SK-N-SH (cell line): ENCODE data around the gene KANSL3. TPM values are rescaled to one million over a fixed set of nuclear protein-coding genes. Genes with fewer than 3 reads are reported as not detected.

ENCODE experiments used
- CTCF ChIA-PET: fragments of 300-600, 350-600 bp; formaldehyde crosslinking; extraction: SDS; loops from one replicate; lab custom pipeline; 2021; lab: Yijun Ruan, JAX
- POLR2A ChIA-PET: fragments of 350-600 bp; sonication (Branson Sonifier 250); formaldehyde crosslinking; extraction: SDS; loops from one replicate; lab custom pipeline; 2020; ENCODE audit warnings: antibody characterized with exemption, inconsistent platforms; lab: Yijun Ruan, JAX
- DNase-seq: peaks from one replicate; pipeline ENCODE4 v3.0.0; 2012
- H2AFZ ChIP-seq: fragments of 200-600 bp; sonication (generic); 2 replicates; pipeline ENCODE4 v1.8.1; 2016; ENCODE audit warnings: antibody characterized with exemption, mild to moderate bottlenecking, low read depth
- H3F3A ChIP-seq: fragments of 200-600 bp; sonication (generic); replicated peaks from 2 replicates; pipeline ENCODE3; 2016; ENCODE audit warnings: antibody characterized with exemption, mild to moderate bottlenecking; ENCODE audit not compliant: insufficient read depth
- H3K27ac ChIP-seq, 2 experiments: fragments of 200-500 bp in 1 of 2; fragments of 200-600 bp in 1 of 2; sonication (Bioruptor generic) in 1 of 2; sonication (generic), shearing (Covaris generic) in 1 of 2; 2 replicates each; pipeline versions ENCODE4 v1.5.1 to v1.6.1; 2014 to 2016; ENCODE audit warnings: low read depth in 2 of 2, inconsistent platforms in 1 of 2, low read length in 1 of 2, mild to moderate bottlenecking in 1 of 2, mixed read lengths in 1 of 2
- H3K27me3 ChIP-seq: fragments of 200-600 bp; sonication (generic), shearing (Covaris generic); 2 replicates; pipeline ENCODE4 v1.6.1; 2016; ENCODE audit warnings: mixed run types; ENCODE audit not compliant: insufficient read depth
- H3K36me3 ChIP-seq, 2 experiments: fragments of 200-500 bp in 1 of 2; fragments of 200-600 bp in 1 of 2; sonication (Bioruptor generic) in 1 of 2; sonication (generic) in 1 of 2; replicated peaks in 1 of 2; 2 replicates each; pipeline versions ENCODE3 to v1.5.1; 2014 to 2016; ENCODE audit warnings: low read length in 1 of 2, mild to moderate bottlenecking in 1 of 2; ENCODE audit not compliant: insufficient read depth in 2 of 2, control insufficient read depth in 1 of 2
- H3K4me1 ChIP-seq, 2 experiments: fragments of 200-500 bp in 1 of 2; fragments of 200-600 bp in 1 of 2; sonication (Bioruptor generic) in 1 of 2; sonication (generic), shearing (Covaris generic) in 1 of 2; 2 replicates each; pipeline versions ENCODE4 v1.5.1 to v1.6.1; 2014 to 2016; ENCODE audit warnings: low read depth in 1 of 2, low read length in 1 of 2, mixed run types in 1 of 2; ENCODE audit not compliant: insufficient read depth in 2 of 2, control insufficient read depth in 1 of 2
- H3K4me2 ChIP-seq: fragments of 200-600 bp; sonication (generic), shearing (Covaris generic); 2 replicates; pipeline ENCODE4 v1.6.1; 2017; ENCODE audit warnings: mixed run types
- H3K4me3 ChIP-seq, 2 experiments: fragments of 200-500 bp in 1 of 2; fragments of 200-600 bp in 1 of 2; sonication (Bioruptor generic) in 1 of 2; sonication (generic), shearing (Covaris generic) in 1 of 2; 2 replicates each; pipeline versions ENCODE4 v1.5.1 to v1.8.1; 2014 to 2016; ENCODE audit warnings: low read depth in 2 of 2, inconsistent platforms in 1 of 2, low read length in 1 of 2, mild to moderate bottlenecking in 1 of 2, mixed read lengths in 1 of 2, moderate library complexity in 1 of 2
- H3K79me2 ChIP-seq: fragments of 200-600 bp; sonication (generic); 2 replicates; pipeline ENCODE4 v1.8.1; 2017; ENCODE audit warnings: mild to moderate bottlenecking; ENCODE audit not compliant: insufficient read depth
- H3K9ac ChIP-seq: fragments of 200-600 bp; sonication (generic); 2 replicates; pipeline ENCODE4 v1.6.1; 2017; ENCODE audit warnings: mixed run types
- H3K9me2 ChIP-seq: fragments of 200-600 bp; sonication (generic); 2 replicates; pipeline ENCODE4 v1.6.1; 2017; ENCODE audit warnings: mixed run types
- H3K9me3 ChIP-seq: fragments of 200-600 bp; sonication (generic); 2 replicates; pipeline ENCODE4 v1.6.1; 2017; ENCODE audit warnings: mixed run types, mild to moderate bottlenecking, moderate library complexity
- H4K20me1 ChIP-seq: fragments of 200-600 bp; sonication (generic); 2 replicates; pipeline ENCODE4 v1.6.1; 2017; ENCODE audit warnings: mild to moderate bottlenecking, mixed run types; ENCODE audit not compliant: insufficient read depth
- CTCF ChIP-seq: fragments of 200-600 bp; sonication (generic); IDR thresholded peaks from 2 replicates; pipeline ENCODE4 v1.6.1; 2017; ENCODE audit warnings: antibody characterized with exemption, mild to moderate bottlenecking, moderate library complexity
- EZH2phosphoT487 ChIP-seq: fragments of 200-600 bp; sonication (generic); IDR thresholded peaks from 2 replicates; pipeline ENCODE4 v1.6.1; 2017; ENCODE audit warnings: low read depth, mixed run types, mild to moderate bottlenecking, antibody characterized with exemption, moderate library complexity, borderline replicate concordance
- FOXM1 ChIP-seq: IDR thresholded peaks from 2 replicates; pipeline ENCODE4 v1.4.0; 2012; ENCODE audit warnings: low read depth, mild to moderate bottlenecking
- IRF3 ChIP-seq: fragments of 150-350 bp; IDR thresholded peaks from 2 replicates; pipeline ENCODE4 v1.6.1; 2016; ENCODE audit warnings: mild to moderate bottlenecking, low read depth, low read length
- NFIC ChIP-seq: IDR thresholded peaks from 2 replicates; pipeline ENCODE4 v1.4.0; 2012; ENCODE audit warnings: borderline replicate concordance
- POLR2AphosphoS5 ChIP-seq: IDR thresholded peaks from 2 replicates; pipeline ENCODE4 v1.6.1; 2012; ENCODE audit warnings: low read depth, low read length
- REST ChIP-seq: IDR thresholded peaks from 2 replicates; pipeline ENCODE4 v1.6.1; 2012; ENCODE audit warnings: mild to moderate bottlenecking, low read depth, low read length, moderate library complexity
- RFX5 ChIP-seq: IDR thresholded peaks from 2 replicates; pipeline ENCODE4 v1.6.1; 2012; ENCODE audit warnings: mild to moderate bottlenecking, improper control_type of control experiment, low read length
- RXRA ChIP-seq: IDR thresholded peaks from 2 replicates; pipeline ENCODE4 v1.4.0; 2012; ENCODE audit warnings: low read depth, mild to moderate bottlenecking, borderline replicate concordance
- TEAD4 ChIP-seq: IDR thresholded peaks from 2 replicates; pipeline ENCODE4 v1.4.0; 2012; ENCODE audit warnings: mild to moderate bottlenecking, borderline replicate concordance; ENCODE audit not compliant: insufficient read depth
- USF2 ChIP-seq: fragments of 150-350 bp; IDR thresholded peaks from 2 replicates; pipeline ENCODE4 v1.6.1; 2017; ENCODE audit warnings: antibody characterized with exemption, low read length, low read depth, borderline replicate concordance
- WGBS: methylation state at CpG from one replicate; pipeline ENCODE4 v1.1.6; 2017; ENCODE audit warnings: low lambda C conversion rate; 5-methylcytosine and 5-hydroxymethylcytosine counted together
- polyA plus RNA-seq, 3 experiments: library from polyadenylated mRNA; depleted of rRNA; stranded (reverse); fragments of >200 nt; gene quantifications; 2 replicates each; pipeline ENCODE4 v1.2.3, GENCODE V29; 2012

KANSL3 gene
- polyA plus RNA-seq, 1 of the 3 experiments (the other 2 are of a cell fraction): 10.7 TPM

DNA sequence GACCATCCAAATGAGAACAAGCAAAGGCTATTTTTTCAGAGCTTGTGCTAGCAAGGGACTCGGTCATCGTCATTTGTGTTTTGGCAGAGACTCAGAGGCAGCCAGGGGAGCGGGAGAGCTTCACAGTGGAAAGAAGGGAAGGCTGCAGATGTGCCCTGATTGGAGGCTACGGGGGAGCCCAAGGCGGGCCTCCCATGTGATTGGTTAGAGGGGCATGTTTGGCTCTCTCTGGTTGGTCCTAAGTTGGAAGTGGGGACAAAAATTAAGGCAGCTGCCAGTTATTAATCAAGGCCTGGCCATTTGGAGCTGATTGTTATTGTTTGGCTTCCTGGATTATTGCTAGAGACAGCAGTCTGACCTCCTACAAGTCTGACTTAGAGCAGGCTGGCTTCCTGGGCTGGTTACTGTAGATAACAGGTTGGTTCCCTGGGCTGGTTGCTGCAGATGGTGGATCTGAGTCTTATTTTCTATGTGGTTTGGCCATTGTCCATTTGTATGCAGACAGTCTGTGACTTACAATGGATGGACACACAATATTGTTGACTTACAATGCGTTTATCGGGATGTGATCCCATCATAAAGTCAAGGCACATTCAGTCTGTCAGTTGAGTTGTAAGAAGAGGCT is 10.3 kb upstream of the KANSL3 start:
- no peak for DNase-seq

GRCh38 chr2:96647681-96648080 is 9.6 kb upstream of the KANSL3 start:
- H3K79me2 ChIP-seq: no peaks in the 10 kb centered on the region
- DNase-seq: no peak
- CTCF ChIA-PET: no interaction called here
- POLR2A ChIA-PET: interaction anchor here (0.6 kb wide), 1 partner anchor 14 kb away, joined by 3 read pairs; no protein-coding TSS in a partner anchor
- H3K9me2 ChIP-seq: no peaks in the 10 kb centered on the region
- H3K27ac ChIP-seq: no peak overlapping the region
- no peak overlapping the region for H3K4me2 ChIP-seq
- H3K4me3 ChIP-seq: no peak overlapping the region
- H3K4me1 ChIP-seq: peaks cover 0 to 1% of the 10 kb centered on the region in 2 experiments; a peak in 1 of 4 replicates
- H2AFZ ChIP-seq: no peak overlapping the region
- WGBS: 82% methylated on average over 5 of the region's 6 CpGs
- no peaks in the 10 kb centered on the region for H4K20me1 ChIP-seq
- no peaks in the 10 kb centered on the region for H3K27me3 ChIP-seq
- no peaks in the 10 kb centered on the region for H3K9me3 ChIP-seq
- no peaks in the 10 kb centered on the region for H3F3A ChIP-seq
- no peaks in the 10 kb centered on the region for H3K36me3 ChIP-seq
- no peak overlapping the region for H3K9ac ChIP-seq
- TF ChIP-seq USF2 (no peak), NFIC (no peak), EZH2phosphoT487 (no peak), FOXM1 (no peak), RFX5 (no peak), REST (no peak)

More for the DNA sequence above, 10.3 kb upstream of the KANSL3 start:
- H3K4me3 ChIP-seq: no peak overlapping the region
- ChIA-PET CTCF (no interaction called here), POLR2A (interaction anchor here (0.6 kb wide), 1 partner anchor 15 kb away, joined by 3 read pairs; no protein-coding TSS in a partner anchor)
- no peak overlapping the region for H3K27ac ChIP-seq
- TF ChIP-seq IRF3: no peak
- TF ChIP-seq CTCF: no peak
- no peak for TF ChIP-seq POLR2AphosphoS5
- TF ChIP-seq FOXM1: no peak
- TF ChIP-seq USF2: no peak
- no peak for TF ChIP-seq RXRA
- no peak for TF ChIP-seq TEAD4
- no peaks in the 10 kb centered on the region for H3F3A ChIP-seq
- H3K79me2 ChIP-seq: no peaks in the 10 kb centered on the region
- no peaks in the 10 kb centered on the region for H3K9me3 ChIP-seq
- H3K9ac ChIP-seq: no peak overlapping the region
- H3K36me3 ChIP-seq: no peaks in the 10 kb centered on the region
- no peaks in the 10 kb centered on the region for H4K20me1 ChIP-seq
- WGBS: 76% methylated on average over 7 of the region's 7 CpGs
- H3K27me3 ChIP-seq: no peaks in the 10 kb centered on the region
- no peaks in the 10 kb centered on the region for H3K4me1 ChIP-seq
- no peak overlapping the region for H2AFZ ChIP-seq
- H3K4me2 ChIP-seq: no peak overlapping the region
- H3K9me2 ChIP-seq: no peaks in the 10 kb centered on the region
